GM18507 (cell line): ENCODE results near the gene CCDC27.

Experiments
- DNase-seq: peaks from one replicate; pipeline ENCODE4 v3.0.0; 2011; ENCODE audit warnings: low read depth; ENCODE audit not compliant: insufficient read length; ENCODE audit errors: extremely low spot score
- FAIRE-seq: peaks from 2 replicates; lab custom pipeline; 2011; peaks lifted over from hg19 to GRCh38; lab: Jason Lieb, UNC

Gene CCDC27

DNA sequence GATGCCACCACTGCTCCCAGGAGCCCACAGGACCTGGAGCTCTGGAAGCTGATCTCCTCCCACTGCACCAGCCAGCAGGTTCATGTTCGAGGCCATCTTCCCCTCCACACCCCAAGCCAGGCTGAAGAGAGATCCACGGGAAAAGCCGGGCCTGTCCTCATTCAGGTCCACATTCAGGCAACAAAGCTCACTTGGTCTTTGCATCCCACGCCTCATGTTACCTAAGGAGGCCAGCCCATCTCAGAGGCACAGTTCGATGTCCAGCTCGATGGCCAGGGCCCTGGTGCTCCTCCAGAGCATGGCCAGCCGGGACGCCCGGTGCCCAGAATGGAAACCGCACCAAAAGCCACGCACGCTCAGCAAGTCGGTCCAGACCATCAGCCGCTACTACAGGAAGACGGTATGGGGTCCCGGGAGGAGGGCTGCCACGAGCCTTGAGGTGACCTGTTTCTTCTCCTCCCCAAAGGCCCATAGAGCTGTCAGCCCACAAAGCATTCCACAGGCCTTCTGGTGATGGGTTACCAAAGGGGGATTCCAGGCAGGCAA, at the start of gene CCDC27:
TSS of gene CCDC27 (plus strand) at position 51 of the 546 bp plus-strand sequence. CDS start at position 83, 32 bp downstream.
- no peak for DNase-seq
- FAIRE-seq, result no peak

DNA sequence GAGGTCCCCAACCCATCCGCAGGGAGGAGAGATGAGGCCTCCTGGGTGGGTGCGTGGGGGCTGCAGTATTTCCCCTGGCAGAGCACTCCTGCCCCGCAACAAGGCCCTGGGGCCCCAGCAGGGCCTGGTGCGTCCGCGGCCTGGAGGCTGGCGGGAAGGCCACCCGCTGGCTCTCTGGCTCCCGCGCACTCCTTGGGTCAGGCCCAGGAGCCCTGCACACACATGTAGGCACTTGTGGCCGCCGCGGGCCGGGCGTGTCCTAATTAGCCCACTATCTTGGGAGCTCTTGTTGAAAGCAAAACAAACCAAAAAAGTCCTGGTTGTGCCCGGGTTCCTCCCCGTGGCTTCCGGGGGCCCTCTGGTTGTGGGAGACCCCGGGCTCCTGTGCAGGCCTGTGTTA, 49.7 kb upstream of the CCDC27 start:
- no peak for DNase-seq
- FAIRE-seq, result no peak

DNA sequence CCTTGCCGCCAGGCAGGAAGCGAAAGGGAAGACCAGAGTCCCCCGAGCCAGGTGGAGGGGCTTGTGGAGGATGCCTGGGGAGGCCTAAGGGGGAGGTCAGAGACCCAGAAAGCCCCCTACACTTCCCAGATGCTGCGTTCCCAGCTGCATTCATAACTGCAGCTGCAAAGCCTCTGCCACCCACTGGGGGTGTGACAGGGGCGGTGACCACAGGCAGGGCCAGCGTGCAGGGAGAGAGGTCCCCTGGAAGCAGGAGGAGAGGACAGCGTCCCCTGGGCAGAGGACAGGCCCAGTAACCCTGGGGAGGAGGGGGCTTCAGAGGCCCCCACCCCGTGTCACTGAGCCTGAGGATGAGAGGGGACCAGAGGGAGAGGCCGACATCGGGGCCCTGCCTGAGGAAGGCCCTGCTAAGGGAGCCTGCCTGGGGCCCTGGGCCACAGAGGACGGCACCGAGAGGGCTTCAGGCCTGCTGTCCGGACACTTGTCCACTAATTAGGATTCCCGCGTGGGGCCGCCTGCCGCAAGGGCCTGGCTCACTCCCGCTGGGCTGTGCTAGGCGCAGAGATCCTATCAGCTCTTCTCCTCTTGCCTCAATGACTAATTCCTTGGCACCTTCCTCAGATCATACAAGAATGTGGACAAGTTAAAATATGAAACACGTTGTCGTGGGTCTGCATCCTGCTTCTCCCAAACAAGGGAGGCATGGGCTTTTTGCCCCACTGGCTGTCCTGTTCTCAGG, 49.1 kb upstream of the CCDC27 start:
- FAIRE-seq, result no peak

DNA sequence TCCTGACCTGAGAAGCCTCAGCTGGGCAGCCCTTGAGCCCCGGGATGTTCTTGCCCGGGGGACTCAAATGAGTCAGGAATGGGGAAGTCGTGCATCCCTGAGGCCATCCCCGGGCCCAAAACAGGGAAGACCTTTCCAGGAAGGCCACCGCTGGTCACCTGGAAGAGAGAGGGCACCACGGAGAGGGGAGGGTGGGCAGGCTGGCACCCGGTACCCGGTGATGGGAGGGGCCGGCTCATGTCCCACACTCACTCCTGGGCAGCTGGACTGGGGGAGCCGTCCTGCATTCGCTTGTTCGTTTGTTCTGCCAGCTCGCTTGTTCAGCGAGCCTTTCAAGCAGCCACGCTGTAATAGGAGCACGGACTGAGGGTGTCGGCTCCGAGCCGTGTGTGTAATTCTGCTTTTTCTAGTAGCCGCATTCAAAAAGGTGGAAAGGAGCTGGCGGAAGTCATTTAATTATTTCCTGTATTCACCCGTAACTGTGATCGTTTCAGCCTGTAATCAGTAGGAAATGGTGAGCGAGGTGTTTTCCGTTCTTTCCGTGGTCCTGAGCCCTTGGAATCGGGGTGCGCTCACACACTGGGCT, 48.4 kb upstream of the CCDC27 start:
- DNase-seq, result no peak
- FAIRE-seq, result no peak

More for the DNA sequence above, 49.1 kb upstream of the CCDC27 start:
- no peak for DNase-seq

DNA sequence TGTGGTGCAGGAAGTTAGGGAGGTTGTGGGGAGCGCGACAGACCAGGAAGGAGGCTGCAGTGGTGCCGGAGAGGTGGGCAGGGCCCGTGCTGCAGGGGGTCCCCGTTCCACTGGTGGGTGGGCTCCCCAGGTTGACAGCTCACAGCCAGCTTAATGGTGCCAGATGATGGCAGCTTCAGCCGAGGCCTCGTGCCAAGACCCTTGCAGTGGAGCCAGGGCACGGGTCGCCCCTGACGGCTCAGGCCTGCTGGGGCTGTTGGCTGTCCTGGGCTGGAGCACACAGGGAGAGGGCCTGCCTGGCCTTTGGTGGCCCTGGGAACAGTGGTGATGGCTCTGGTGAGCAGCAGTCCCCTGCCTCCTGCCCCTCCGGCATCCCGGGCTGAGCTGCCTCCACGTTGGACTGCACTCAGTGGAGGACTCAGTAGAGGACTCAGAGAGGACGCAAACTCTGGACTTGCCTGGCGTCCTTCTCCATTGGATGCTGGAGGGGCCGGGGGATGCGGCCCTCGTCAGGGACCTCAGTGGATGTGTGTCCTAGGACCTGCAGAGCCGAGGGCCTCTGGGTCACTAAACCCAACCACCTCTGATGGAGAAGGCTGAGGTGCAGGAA, 46.8 kb upstream of the CCDC27 start:
- FAIRE-seq, result no peak
- no peak for DNase-seq

DNA sequence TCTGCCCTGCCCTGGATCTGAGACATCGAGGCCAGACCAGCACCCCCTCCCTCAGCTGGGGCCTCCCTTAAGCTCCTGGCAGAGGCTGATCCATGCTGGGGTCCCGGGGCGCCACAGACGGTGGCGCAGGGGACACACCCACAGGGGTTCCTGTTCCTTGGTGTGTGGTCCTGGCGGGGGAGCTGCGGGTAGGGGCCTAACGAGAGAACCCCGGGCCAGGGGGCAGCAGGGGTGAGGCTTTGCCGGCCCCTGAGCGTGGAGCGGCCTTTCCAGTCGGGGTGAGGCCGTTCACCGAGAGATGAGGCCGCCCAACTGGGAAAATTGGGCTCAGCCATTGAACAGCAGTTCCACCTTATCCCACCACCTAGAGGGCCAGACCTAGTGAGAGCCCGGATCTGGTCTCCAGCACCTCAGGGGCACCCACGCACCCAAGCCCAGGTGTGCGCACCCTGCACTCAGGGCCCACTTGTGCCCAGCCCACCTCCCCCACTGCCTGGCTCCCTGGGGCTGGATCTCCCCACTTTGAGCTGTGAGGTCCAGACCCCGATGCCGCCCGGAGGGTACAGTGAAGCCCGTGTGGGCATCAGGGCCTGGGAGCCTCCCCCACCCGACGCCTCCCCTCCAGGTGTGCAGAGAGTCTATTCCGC, 45.5 kb upstream of the CCDC27 start:
- DNase-seq (no peak), FAIRE-seq (no peak)

DNA sequence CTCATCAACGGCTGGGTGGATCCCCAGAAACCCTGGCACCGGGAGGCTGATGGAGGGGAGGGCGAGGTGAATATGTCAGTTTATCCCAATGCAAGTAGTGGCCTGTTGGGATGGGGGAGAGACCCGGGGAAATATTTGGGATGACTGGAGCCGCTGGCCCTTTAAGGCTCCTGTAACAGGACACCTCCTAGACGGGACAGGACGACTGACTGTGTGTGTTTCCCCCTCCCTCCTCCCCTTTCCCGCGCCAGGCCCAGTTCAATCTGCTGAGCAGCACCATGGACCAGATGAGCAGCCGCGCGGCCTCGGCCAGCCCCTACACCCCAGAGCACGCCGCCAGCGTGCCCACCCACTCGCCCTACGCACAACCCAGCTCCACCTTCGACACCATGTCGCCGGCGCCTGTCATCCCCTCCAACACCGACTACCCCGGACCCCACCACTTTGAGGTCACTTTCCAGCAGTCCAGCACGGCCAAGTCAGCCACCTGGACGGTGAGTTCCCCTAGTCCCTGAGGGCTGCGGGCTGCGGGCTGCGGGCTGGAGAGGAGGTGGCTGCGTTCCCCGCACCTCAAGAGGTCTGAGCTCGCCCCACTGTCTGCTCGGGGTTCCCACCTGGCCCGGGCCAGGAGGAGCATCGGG, 44.8 kb upstream of the CCDC27 start:
- FAIRE-seq (no peak), DNase-seq (no peak)

DNA sequence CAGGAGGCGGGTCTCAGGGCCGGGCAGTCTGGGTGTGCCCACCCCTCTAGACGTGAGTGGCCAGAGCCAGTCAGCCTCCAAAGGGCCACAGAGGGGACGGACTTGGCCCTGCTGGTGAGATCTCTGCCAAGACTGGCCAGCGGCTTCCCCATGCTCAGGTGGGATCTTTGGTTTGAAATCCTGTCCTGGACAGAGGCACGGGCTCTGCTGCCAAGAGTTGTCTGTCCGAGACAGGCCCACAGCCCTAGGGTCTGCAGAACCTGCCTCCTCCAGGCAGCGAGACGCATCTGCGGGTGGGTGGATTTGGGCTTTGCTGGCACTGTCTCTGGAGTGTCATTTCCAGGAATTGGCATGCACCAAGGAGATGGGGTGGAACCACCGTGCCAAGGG, 44.3 kb upstream of the CCDC27 start:
- FAIRE-seq, result no peak

DNA sequence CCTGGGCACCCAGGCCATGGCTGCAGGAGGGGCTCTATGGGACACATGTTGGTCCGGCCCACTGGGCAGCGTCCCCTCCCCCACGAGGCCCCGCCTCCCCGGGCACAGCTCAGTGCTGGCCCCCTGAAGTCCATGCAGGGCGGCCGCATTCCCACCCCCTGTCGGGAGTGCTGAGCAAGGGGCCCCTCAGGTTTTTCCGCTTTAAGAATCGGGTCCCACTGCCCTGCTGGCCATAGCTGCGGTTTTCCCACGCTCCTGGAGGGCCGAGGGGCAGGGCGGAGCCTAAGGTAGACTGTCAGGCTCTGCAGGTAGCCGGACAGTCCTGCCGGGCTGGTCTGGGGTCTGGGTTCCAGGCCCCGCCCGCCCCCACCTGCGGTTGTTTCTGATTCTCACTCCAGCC, 43.5 kb upstream of the CCDC27 start:
- no peak for DNase-seq
- no peak for FAIRE-seq

More for the DNA sequence above, 44.3 kb upstream of the CCDC27 start:
- no peak for DNase-seq

DNA sequence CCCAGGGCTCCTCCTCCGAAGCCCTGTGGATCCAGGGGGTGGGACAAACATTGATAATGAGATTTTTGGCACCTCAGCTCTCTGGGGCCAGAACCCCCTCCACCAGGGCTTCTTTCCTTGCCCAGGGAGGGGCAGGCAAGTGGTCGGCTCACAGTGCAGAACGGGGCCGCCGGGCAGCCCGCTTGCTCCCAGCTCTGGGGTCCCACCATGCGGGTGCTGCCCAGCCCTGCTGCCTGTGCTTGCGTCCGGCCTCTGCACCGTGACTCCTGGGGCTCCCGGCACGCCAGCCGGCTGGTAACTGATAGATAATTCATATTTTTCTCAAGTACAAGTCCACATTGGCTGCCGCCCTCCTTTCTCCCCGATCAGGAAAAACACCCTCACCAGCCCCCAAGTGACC, 42.0 kb upstream of the CCDC27 start:
- FAIRE-seq, result no peak

DNA sequence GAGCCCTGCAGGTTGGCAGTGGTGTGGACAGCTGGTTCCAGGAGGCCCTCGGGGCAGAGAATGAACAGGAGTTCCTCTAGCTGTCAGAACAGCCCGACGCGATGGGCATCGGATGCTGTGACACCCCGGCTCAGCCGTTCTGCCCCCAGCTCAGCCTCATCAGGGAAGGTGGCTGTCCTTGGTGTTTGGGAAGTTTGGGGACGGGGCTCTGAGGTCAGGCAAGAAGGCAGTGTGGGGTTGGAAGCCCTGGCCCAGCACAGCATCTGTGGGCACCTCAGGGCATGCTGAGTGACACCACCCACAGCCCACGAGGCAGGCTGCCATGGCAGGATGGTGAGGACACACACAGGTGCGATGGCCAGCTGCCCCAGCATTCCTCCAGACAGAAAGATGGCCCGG, 40.9 kb upstream of the CCDC27 start:
- DNase-seq (no peak), FAIRE-seq (no peak)

More for the DNA sequence above, 42.0 kb upstream of the CCDC27 start:
- DNase-seq, result no peak

DNA sequence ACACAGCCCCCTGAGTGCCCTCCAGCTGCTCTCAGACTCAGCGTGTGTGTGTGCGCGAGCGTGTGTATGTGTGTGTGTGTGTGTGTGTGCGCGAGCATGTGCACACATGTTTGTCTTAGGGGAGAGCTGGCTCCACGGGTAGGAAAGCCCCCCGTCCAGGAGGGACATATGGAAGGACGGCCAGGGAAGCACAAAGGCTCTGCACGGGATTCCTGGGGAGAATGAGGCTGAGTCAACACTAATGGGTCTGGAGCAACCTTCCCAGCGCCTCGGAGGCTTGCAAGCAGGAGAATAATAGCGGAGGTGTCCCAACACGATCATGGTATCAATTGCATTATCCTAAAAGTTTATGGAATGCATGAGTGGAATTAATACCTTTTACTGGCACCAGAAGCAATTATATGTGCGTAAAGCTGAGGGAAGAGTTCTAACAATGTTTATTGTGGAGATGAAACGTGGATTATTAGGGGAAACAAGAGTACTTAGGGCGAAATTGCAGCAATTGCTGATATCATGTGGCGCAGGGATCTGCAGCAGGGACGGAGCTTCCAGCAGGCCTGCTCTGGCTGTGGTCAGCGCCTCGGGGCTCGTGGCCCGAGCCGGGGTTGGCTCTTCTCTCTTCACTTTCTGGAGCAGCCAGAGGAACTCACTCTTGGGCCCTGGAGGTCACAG, 40.3 kb upstream of the CCDC27 start:
- FAIRE-seq (no peak), DNase-seq (no peak)

DNA sequence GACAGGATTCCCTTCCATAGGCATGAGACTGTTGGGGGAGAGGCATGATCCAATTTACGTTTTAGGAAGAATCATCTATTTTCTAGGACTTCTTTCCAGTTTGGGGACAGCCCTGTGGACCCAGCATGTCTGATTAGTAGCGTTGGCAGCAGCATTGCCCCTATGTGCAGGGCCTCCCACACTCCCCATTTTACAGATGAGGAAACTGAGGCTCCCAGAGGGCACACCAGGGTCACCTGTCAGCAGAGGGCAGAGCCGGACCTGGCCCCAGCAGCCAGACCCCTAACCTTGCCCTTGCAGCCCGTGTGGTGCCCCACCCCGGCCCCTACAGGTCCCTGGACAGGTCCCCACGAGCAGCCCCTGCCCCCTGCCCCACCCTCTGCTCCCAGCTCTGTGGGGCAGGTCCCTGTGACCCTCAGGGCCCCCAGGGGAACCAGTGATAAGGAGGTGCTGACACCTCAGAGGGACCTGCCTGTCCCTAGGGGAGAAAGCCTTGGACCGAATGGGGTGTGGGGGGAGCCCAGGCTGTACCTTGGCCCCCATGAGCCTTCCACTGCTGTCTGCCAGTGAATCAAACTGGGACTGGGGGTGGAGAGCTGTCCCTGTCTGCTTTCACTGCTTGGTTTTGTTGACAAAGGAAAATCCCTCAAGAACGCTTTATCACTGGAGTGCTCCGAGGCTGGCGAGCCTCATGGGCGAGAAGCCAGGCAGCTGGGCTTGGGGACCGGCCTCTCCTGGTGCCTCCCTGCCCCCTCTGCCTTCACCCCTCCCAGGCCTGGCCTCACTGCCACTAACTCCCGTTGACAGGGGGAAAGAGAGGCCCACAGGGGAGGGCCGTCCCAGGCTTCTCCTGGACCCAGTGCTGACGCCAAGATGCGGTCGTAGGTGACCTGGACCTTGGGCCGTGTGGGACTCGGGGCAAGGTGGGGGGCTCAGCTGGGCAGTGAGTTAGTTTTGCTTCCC, 39.4 kb upstream of the CCDC27 start:
- FAIRE-seq (no peak), DNase-seq (no peak)

DNA sequence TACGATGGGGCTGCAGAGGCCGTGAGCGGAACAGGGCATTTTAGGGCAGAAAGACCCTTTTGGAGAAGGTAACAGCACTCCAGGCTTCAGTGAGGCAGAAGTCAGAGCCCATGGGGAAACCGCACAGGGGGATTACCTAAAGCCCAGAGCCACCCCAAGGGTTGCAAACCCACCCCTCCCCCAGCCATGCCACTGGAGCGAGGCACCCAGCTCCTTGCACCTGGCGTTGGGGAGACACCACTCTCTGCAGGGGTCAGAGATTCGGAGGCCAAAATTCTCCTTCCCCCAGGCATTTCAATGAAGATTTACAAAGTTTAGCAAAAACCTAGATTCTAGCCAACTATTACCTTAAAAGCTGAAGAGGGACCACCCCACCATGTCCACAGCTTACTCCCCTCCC, 38.4 kb upstream of the CCDC27 start:
- FAIRE-seq (no peak), DNase-seq (no peak)

DNA sequence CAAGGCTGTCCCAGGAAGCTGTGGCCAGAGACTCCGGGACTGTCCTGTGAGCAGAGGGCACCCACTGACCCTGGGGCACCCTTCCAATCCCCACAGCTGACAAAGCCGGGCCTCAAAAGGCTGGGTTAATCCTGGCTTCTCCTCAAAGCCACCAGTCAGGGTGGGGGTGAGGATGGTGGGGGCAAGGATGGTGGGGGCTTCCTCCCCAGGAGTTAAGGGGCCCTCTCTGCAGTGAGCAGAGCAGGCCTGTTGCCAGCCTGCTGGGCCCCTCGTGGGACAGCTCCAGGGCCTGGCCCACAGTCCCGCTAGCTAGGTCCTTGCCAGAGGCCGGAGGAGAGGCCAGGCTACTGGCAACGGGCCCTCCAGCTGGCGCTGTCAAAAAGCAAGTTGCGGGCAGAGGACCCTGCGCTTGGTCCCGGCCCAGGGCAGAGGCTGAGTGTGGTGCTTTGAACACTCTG, 37.9 kb upstream of the CCDC27 start:
- no peak for DNase-seq

DNA sequence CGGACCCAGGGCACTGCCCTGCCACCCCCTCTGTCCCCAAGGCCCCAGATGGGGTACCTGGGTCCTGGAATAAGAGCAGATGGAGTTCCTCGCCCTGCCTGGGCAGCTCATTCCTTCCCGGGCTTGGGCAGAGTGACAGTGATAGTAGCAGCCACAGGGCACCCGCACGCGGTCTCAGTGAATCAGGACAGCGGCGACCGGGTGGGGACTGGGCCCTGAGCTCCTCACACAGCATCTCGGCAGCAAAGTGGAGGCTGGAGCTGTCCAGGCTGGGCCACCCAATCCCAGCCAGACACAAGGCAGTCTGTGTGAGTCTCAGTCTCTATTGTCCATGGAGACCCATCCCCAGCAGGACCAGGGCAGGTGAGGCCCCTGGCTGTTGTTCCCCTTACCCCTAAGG, 37.4 kb upstream of the CCDC27 start:
- FAIRE-seq (no peak), DNase-seq (no peak)

More for the DNA sequence above, 37.9 kb upstream of the CCDC27 start:
- no peak for FAIRE-seq

DNA sequence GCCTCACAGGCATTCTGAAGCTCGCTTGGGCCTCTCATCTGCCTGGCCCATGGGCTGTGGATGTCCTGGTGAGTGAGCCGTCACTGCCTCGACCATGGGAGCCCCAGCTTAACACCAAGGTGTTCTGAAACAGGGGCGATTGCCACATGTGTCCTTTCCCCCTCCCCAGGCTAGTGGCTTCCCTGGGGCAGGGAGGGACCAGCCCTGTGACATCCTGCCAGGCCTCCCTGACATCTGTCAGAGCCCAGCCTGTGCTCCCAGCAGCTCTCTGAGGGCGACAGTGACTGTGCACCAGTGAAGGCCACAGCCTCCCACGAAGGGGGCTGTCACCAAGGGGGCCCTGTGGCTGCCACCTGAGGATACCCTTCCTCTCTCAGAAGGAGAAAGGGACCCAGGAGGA, 35.9 kb upstream of the CCDC27 start:
- no peak for FAIRE-seq

More for the DNA sequence above, 35.9 kb upstream of the CCDC27 start:
- DNase-seq, result no peak
